HepG2 (cell line): ENCODE data around the gene DDC. TPM values are rescaled to one million over a fixed set of nuclear protein-coding genes. Genes with fewer than 3 reads are reported as not detected.

ENCODE experiments used
- ETV6 ChIP-seq: sonication (generic); formaldehyde crosslinking; conservative IDR thresholded peaks from 2 replicates; pipeline ENCODE4 v1.4.0; 2020; ENCODE audit warnings: missing genetic modification reagents
- FOXM1 ChIP-seq: sonication (generic); formaldehyde crosslinking; IDR thresholded peaks from 2 replicates; pipeline ENCODE4 v1.5.0; 2020; ENCODE audit warnings: missing genetic modification reagents
- KLF11 ChIP-seq: IDR thresholded peaks from 2 replicates; pipeline ENCODE4 v1.6.1; 2016; ENCODE audit warnings: missing compliant biosample characterization
- MED8 ChIP-seq: sonication (generic); formaldehyde crosslinking; IDR thresholded peaks from 2 replicates; pipeline ENCODE4 v1.8.1; 2023; ENCODE audit warnings: mild to moderate bottlenecking, missing genetic modification reagents; ENCODE audit not compliant: insufficient replicate concordance
- MTF1 ChIP-seq: sonication (generic); formaldehyde crosslinking; IDR thresholded peaks from 2 replicates; pipeline ENCODE4 v1.5.0; 2020; ENCODE audit warnings: missing genetic modification reagents
- NONO ChIP-seq, 2 experiments: fragments of 450-650 bp in 1 of 2; sonication (generic) in 1 of 2; formaldehyde crosslinking in 1 of 2; IDR thresholded peaks in 1 of 2; conservative IDR thresholded peaks in 1 of 2; 2 replicates each; pipeline versions ENCODE4 v1.6.1 to v1.8.0; 2017 to 2022; ENCODE audit warnings: mild to moderate bottlenecking in 1 of 2, missing genetic modification reagents in 1 of 2, moderate library complexity in 1 of 2
- NR2C2 ChIP-seq: sonication (generic); formaldehyde crosslinking; IDR thresholded peaks from 2 replicates; pipeline ENCODE4 v1.4.0; 2020; ENCODE audit warnings: missing genetic modification reagents, mild to moderate bottlenecking, moderate library complexity, borderline replicate concordance
- PHB2 ChIP-seq: fragments of 450-650 bp; IDR thresholded peaks from 2 replicates; pipeline ENCODE4 v1.6.1; 2018; ENCODE audit not compliant: partially characterized antibody
- POGZ ChIP-seq: sonication (generic); formaldehyde crosslinking; IDR thresholded peaks from 2 replicates; pipeline ENCODE4 v1.4.0; 2020; ENCODE audit warnings: mild to moderate bottlenecking, missing genetic modification reagents
- SALL2 ChIP-seq: sonication (generic); formaldehyde crosslinking; IDR thresholded peaks from 2 replicates; pipeline ENCODE4 v1.8.1; 2023; ENCODE audit warnings: mild to moderate bottlenecking, missing genetic modification reagents, inconsistent platforms
- SATB2 ChIP-seq: sonication (generic); formaldehyde crosslinking; IDR thresholded peaks from 2 replicates; pipeline ENCODE4 v1.5.0; 2020; ENCODE audit warnings: missing genetic modification reagents
- SCMH1 ChIP-seq: sonication (generic); formaldehyde crosslinking; IDR thresholded peaks from 2 replicates; pipeline ENCODE4 v1.9.0; 2021; ENCODE audit warnings: missing genetic modification reagents, mild to moderate bottlenecking, borderline replicate concordance
- SUZ12 ChIP-seq: fragments of 150-350 bp; IDR thresholded peaks from 2 replicates; pipeline ENCODE4 v1.6.1; 2014; ENCODE audit warnings: low read depth, low read length
- THYN1 ChIP-seq: sonication (generic); formaldehyde crosslinking; IDR thresholded peaks from 2 replicates; pipeline ENCODE4 v1.8.1; 2023; ENCODE audit warnings: low read depth, mild to moderate bottlenecking, moderate library complexity, missing genetic modification reagents, borderline replicate concordance
- ZBTB3 ChIP-seq: sonication (generic); formaldehyde crosslinking; IDR thresholded peaks from 2 replicates; pipeline ENCODE4 v1.4.0; 2020; ENCODE audit warnings: low read depth, mild to moderate bottlenecking, moderate library complexity, missing genetic modification reagents, borderline replicate concordance
- ZFY ChIP-seq: sonication (generic); formaldehyde crosslinking; IDR thresholded peaks from 2 replicates; pipeline ENCODE4 v1.4.0; 2020; ENCODE audit warnings: missing genetic modification reagents
- ZKSCAN1 ChIP-seq: fragments of 150-350 bp; IDR thresholded peaks from 2 replicates; pipeline ENCODE4 v1.6.1; 2014; ENCODE audit warnings: low read length
- ZNF160 ChIP-seq: sonication (generic); formaldehyde crosslinking; IDR thresholded peaks from 2 replicates; pipeline ENCODE4 v1.8.0; 2022; ENCODE audit warnings: mild to moderate bottlenecking, inconsistent platforms, missing genetic modification reagents
- ZNF24 ChIP-seq: fragments of 450-650 bp; IDR thresholded peaks from 2 replicates; pipeline ENCODE4 v1.6.1; 2017; ENCODE audit warnings: antibody characterized with exemption, mild to moderate bottlenecking
- ZNF329 ChIP-seq: sonication (generic); formaldehyde crosslinking; IDR thresholded peaks from 2 replicates; pipeline ENCODE4 v1.9.0; 2021; ENCODE audit warnings: low read depth, mild to moderate bottlenecking, missing genetic modification reagents
- ZNF431 ChIP-seq: sonication (generic); formaldehyde crosslinking; IDR thresholded peaks from 2 replicates; pipeline ENCODE4 v1.9.0; 2022; ENCODE audit warnings: missing genetic modification reagents, low read depth, mild to moderate bottlenecking, borderline replicate concordance
- ZNF446 ChIP-seq: sonication (generic); formaldehyde crosslinking; IDR thresholded peaks from 2 replicates; pipeline ENCODE4 v1.5.0; 2020; ENCODE audit warnings: mild to moderate bottlenecking, missing genetic modification reagents
- ZNF616 ChIP-seq: sonication (generic); formaldehyde crosslinking; IDR thresholded peaks from 2 replicates; pipeline ENCODE4 v1.5.0; 2020; ENCODE audit warnings: low read depth, mild to moderate bottlenecking, missing genetic modification reagents
- ZNF724P ChIP-seq: sonication (generic); formaldehyde crosslinking; IDR thresholded peaks from 2 replicates; pipeline ENCODE4 v1.8.0; 2022; ENCODE audit warnings: missing genetic modification reagents, borderline replicate concordance
- ZNF792 ChIP-seq: IDR thresholded peaks from 2 replicates; pipeline ENCODE4 v1.6.1; 2016
- polyA plus RNA-seq, 8 experiments: library from polyadenylated mRNA; depleted of rRNA in 3 of 8; stranded (reverse) in 7 of 8; unstranded in 1 of 8; fragments of >200 nt; fragmentation: Illumina TruSeq in 4 of 8; extraction: Trizol in 4 of 8; gene quantifications; 2 replicates each; pipeline versions ENCODE4 v1.2.1 to v1.2.3, GENCODE V29; 2011 to 2016; ENCODE audit warnings: low read depth in 4 of 8, missing spikeins in 1 of 8, mixed read lengths in 1 of 8; ENCODE audit not compliant: insufficient read depth in 1 of 8
- total RNA-seq, 5 experiments: library from RNA; depleted of rRNA; stranded (reverse); fragments of >200 nt; fragmentation: Illumina TruSeq; extraction: Trizol; gene quantifications; 2 replicates each; pipeline ENCODE4 v1.2.3, GENCODE V29; 2016; ENCODE audit warnings: low read depth in 1 of 5
- TF ChIP-seq, protein P1 (sequence below): sonication (generic); formaldehyde crosslinking; IDR thresholded peaks from 2 replicates; pipeline ENCODE4 v1.5.0; 2020; ENCODE audit warnings: mild to moderate bottlenecking, missing genetic modification reagents
- TF ChIP-seq, protein P2 (sequence below): sonication (generic); formaldehyde crosslinking; IDR thresholded peaks from 2 replicates; pipeline ENCODE4 v1.5.0; 2020; ENCODE audit warnings: mild to moderate bottlenecking, low read depth, missing genetic modification reagents, borderline replicate concordance
- TF ChIP-seq, protein P3 (sequence below): sonication (generic); formaldehyde crosslinking; IDR thresholded peaks from 2 replicates; pipeline ENCODE4 v1.5.0; 2020; ENCODE audit warnings: missing genetic modification reagents

Gene DDC
- total and polyA plus RNA-seq, 2 of the 13 experiments (the other 11 are each of a cell fraction or from before 2014, with no cell fraction given), result 11.7 to 93.3 TPM

DNA sequence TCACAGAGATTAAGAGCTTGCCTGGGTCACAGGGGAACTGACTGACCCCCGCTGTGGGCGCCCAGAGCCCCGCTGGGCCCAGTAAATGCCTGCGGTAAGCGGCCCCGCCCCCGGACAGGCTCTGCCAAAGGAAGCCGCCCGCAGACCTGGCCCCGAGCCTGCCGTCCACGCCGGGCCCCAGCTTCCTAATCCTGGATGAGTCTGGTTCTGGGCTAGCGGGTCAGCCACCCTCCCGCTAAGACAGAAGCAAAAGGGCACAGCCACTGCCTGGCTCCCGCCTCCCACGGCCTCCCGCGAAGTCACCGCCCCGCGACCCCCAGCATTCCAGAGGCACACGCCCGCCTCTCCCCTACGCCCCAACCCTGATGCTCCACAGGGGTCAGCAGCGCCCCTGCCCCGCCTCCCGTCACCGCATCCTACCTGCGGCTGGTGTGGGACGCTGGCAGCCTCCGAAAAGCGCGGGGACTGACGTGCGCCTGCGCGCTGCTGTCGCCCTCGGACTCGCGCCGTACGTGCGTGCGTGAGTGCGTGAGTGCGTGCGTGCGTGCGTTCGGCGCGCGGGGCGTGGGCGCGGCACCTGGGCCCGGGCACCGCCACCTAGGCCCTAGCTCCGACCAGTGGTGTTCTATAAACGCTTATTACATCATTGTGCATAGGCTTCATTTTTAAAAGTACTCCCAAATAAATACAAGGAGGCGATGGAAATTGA lies 115.2 kb downstream of the DDC start, which contains the start of gene FIGNL1 (continued):
- TF ChIP-seq POGZ (CRISPR knock-in tag), result peak; percentile 88
- TF ChIP-seq THYN1 (CRISPR knock-in tag), result no peak
- TF ChIP-seq ZNF724P, result peak; percentile 79; the same call in 1 of the 2 replicates
- no peak for TF ChIP-seq SATB2 (CRISPR knock-in tag)
- TF ChIP-seq ZBTB3 (CRISPR knock-in tag), result no peak
- peak; percentile 92 for TF ChIP-seq SALL2 (CRISPR knock-in tag)
- TF ChIP-seq PHB2, result no peak
- TF ChIP-seq MTF1, result no peak
- TF ChIP-seq ZKSCAN1, result no peak
- TF ChIP-seq, protein P1, sequence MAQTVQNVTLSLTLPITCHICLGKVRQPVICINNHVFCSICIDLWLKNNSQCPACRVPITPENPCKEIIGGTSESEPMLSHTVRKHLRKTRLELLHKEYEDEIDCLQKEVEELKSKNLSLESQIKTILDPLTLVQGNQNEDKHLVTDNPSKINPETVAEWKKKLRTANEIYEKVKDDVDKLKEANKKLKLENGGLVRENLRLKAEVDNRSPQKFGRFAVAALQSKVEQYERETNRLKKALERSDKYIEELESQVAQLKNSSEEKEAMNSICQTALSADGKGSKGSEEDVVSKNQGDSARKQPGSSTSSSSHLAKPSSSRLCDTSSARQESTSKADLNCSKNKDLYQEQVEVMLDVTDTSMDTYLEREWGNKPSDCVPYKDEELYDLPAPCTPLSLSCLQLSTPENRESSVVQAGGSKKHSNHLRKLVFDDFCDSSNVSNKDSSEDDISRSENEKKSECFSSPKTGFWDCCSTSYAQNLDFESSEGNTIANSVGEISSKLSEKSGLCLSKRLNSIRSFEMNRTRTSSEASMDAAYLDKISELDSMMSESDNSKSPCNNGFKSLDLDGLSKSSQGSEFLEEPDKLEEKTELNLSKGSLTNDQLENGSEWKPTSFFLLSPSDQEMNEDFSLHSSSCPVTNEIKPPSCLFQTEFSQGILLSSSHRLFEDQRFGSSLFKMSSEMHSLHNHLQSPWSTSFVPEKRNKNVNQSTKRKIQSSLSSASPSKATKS (CRISPR knock-in tag), result no peak
- 0 out of 2 replicates have a peak, but pooled peaks have one; percentile 14 for TF ChIP-seq FOXM1
- TF ChIP-seq MED8, result peak; percentile 66
- TF ChIP-seq ZNF616, result 0 out of 2 replicates have a peak, but pooled peaks have one; percentile 64
- no peak for TF ChIP-seq ZNF431 (CRISPR knock-in tag)
- TF ChIP-seq ZNF329 (CRISPR knock-in tag), result no peak
- TF ChIP-seq ZFY (CRISPR knock-in tag), result peak; percentile 97
- TF ChIP-seq, protein P2, sequence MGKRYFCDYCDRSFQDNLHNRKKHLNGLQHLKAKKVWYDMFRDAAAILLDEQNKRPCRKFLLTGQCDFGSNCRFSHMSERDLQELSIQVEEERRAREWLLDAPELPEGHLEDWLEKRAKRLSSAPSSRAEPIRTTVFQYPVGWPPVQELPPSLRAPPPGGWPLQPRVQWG (CRISPR knock-in tag), result no peak
- TF ChIP-seq, protein P3, sequence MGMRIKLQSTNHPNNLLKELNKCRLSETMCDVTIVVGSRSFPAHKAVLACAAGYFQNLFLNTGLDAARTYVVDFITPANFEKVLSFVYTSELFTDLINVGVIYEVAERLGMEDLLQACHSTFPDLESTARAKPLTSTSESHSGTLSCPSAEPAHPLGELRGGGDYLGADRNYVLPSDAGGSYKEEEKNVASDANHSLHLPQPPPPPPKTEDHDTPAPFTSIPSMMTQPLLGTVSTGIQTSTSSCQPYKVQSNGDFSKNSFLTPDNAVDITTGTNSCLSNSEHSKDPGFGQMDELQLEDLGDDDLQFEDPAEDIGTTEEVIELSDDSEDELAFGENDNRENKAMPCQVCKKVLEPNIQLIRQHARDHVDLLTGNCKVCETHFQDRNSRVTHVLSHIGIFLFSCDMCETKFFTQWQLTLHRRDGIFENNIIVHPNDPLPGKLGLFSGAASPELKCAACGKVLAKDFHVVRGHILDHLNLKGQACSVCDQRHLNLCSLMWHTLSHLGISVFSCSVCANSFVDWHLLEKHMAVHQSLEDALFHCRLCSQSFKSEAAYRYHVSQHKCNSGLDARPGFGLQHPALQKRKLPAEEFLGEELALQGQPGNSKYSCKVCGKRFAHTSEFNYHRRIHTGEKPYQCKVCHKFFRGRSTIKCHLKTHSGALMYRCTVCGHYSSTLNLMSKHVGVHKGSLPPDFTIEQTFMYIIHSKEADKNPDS (CRISPR knock-in tag), result no peak
- no peak for TF ChIP-seq KLF11 (CRISPR knock-in tag)
- peak; percentile 74 for TF ChIP-seq NR2C2
- no peak for TF ChIP-seq ZNF24
- no peak; the same call in 1 of the 2 replicates for TF ChIP-seq ETV6 (CRISPR knock-in tag)
- TF ChIP-seq NONO (IDR thresholded peaks at IDR 0.05), result no peak
- peak; percentile 73; the same call in 1 of the 2 replicates for TF ChIP-seq NONO (CRISPR knock-in tag; conservative IDR thresholded peaks at IDR 0.05)
- TF ChIP-seq ZNF446 (CRISPR knock-in tag), result no peak
- no peak for TF ChIP-seq ZNF792 (CRISPR knock-in tag)
- 0 out of 2 replicates have a peak, but pooled peaks have one; percentile 28 for TF ChIP-seq ZNF160 (CRISPR knock-in tag)
- TF ChIP-seq SUZ12, result no peak
- no peak for TF ChIP-seq SCMH1
